Caco-2 (cell line): Measurements from ENCODE around the gene ITPR3. TPM values are rescaled to one million over a fixed set of nuclear protein-coding genes. Genes with fewer than 3 reads are reported as not detected.

ENCODE experiments used
- BruUV-seq: library from RNA; stranded (reverse); fragments of 400-500 nt; replicated peaks from 2 replicates; lab custom pipeline; 2021; lab: Mats Ljungman, UMichigan
- CTCF ChIA-PET: fragments of 300-600 bp; sonication (Branson Sonifier 250); formaldehyde crosslinking; loops from one replicate; lab custom pipeline; 2022; ENCODE audit warnings: antibody characterized with exemption; lab: Charles Lee
- POLR2A ChIA-PET: fragments of 300-600 bp; sonication (Branson Sonifier 250); formaldehyde crosslinking; loops from one replicate; lab custom pipeline; 2022; ENCODE audit warnings: antibody characterized with exemption; lab: Charles Lee
- DNase-seq, 2 experiments: peaks; one replicate each; pipeline versions ENCODE4 v3.0.0 to v3.0.0-alpha.2; 2020 to 2022
- H3K27me3 ChIP-seq: replicated peaks from 2 replicates; pipeline ENCODE4 v1.6.0; 2011; ENCODE audit warnings: low read length; ENCODE audit not compliant: control insufficient read depth, insufficient read depth
- H3K36me3 ChIP-seq: 2 replicates; pipeline ENCODE4 v1.5.1; 2011; ENCODE audit warnings: low read length; ENCODE audit not compliant: control insufficient read depth, insufficient read depth
- H3K4me1 ChIP-seq: fragments of 250-450 bp; sonication (Bioruptor Pico); 2 replicates; pipeline ENCODE4 v1.5.1; 2020; ENCODE audit warnings: mild to moderate bottlenecking
- H3K4me3 ChIP-seq: 2 replicates; pipeline ENCODE4 v1.5.1; 2011; ENCODE audit warnings: low read depth, mild to moderate bottlenecking, control low read depth, low read length
- H3K9me3 ChIP-seq: fragments of 250-450 bp; sonication (Bioruptor Pico); 2 replicates; pipeline ENCODE4 v1.5.1; 2020; ENCODE audit warnings: mild to moderate bottlenecking, moderate library complexity
- H3K27ac Mint-ChIP-seq: one replicate; pipeline ENCODE4 v1.8.0; 2022; ENCODE audit warnings: mixed read lengths; ENCODE audit not compliant: unreplicated experiment
- H3K27me3 Mint-ChIP-seq: one replicate; pipeline ENCODE4 v1.8.0; 2022; ENCODE audit warnings: mixed read lengths; ENCODE audit not compliant: insufficient read depth, unreplicated experiment
- H3K36me3 Mint-ChIP-seq: one replicate; pipeline ENCODE4 v1.8.0; 2022; ENCODE audit warnings: mild to moderate bottlenecking, mixed read lengths; ENCODE audit not compliant: insufficient read depth, unreplicated experiment
- H3K4me1 Mint-ChIP-seq: one replicate; pipeline ENCODE4 v1.8.0; 2022; ENCODE audit warnings: low read depth, mixed read lengths; ENCODE audit not compliant: unreplicated experiment
- H3K4me3 Mint-ChIP-seq: one replicate; pipeline ENCODE4 v1.8.0; 2022; ENCODE audit warnings: mild to moderate bottlenecking, moderate library complexity, mixed read lengths; ENCODE audit not compliant: unreplicated experiment
- H3K9me3 Mint-ChIP-seq: one replicate; pipeline ENCODE4 v1.8.0; 2022; ENCODE audit warnings: mixed read lengths; ENCODE audit not compliant: unreplicated experiment
- CTCF ChIP-seq, 2 experiments: fragments of 200-600 bp in 1 of 2; IDR thresholded peaks; 1 replicate in 1 of 2; 2 replicates in 1 of 2; pipeline versions ENCODE4 v1.5.1 to v1.8.0; 2011 to 2022; ENCODE audit warnings: antibody characterized with exemption in 1 of 2, control low read depth in 1 of 2, inconsistent platforms in 1 of 2, low read depth in 1 of 2, low read length in 1 of 2, mild to moderate bottlenecking in 1 of 2, moderate library complexity in 1 of 2; ENCODE audit not compliant: insufficient read depth in 1 of 2, severe bottlenecking in 1 of 2, unreplicated experiment in 1 of 2
- intact Hi-C: fragments of 100-400 bp; cut with micrococcal nuclease; formaldehyde crosslinking; loops from one replicate; pipeline ENCODE4 v1.10.0; 2022; ENCODE audit not compliant: unreplicated experiment
- total RNA-seq: library from RNA; stranded (reverse); gene quantifications from 2 replicates; pipeline ENCODE4 v1.2.3, GENCODE V29; 2022

ITPR3 gene
- total RNA-seq, 1 experiment from 2014 or later: 42.1 TPM

GRCh38 chr6:33719326-33719987, 98.3 kb downstream of the ITPR3 start:
- no peak for DNase-seq
- ChIA-PET CTCF (no interaction called here), POLR2A (no interaction called here)
- H3K27me3 Mint-ChIP-seq: no peaks in the 10 kb centered on the region
- TF ChIP-seq CTCF (IDR thresholded peaks at IDR 0.05; ENCODE audit: insufficient read depth in 1 of 2, low read depth in 1 of 2, low read length in 1 of 2, severe bottlenecking in 1 of 2, unreplicated experiment in 1 of 2): no peak
- H3K4me1 ChIP-seq: peaks cover 14% of the 10 kb centered on the region
- H3K27me3 ChIP-seq: 0 out of 2 replicates have a peak, but pooled peaks cover 1% of the 10 kb centered on the region
- H3K36me3 ChIP-seq: no peaks in the 10 kb centered on the region
- H3K9me3 Mint-ChIP-seq: no peaks in the 10 kb centered on the region
- H3K4me1 Mint-ChIP-seq: peaks cover 12% of the 10 kb centered on the region
- intact Hi-C loops: no loop called here
- no TSS peak for BruUV-seq
- no peak overlapping the region for H3K4me3 Mint-ChIP-seq
- H3K27ac Mint-ChIP-seq: no peak overlapping the region
- H3K9me3 ChIP-seq: no peaks in the 10 kb centered on the region
- H3K4me3 ChIP-seq: no peak overlapping the region
- H3K36me3 Mint-ChIP-seq: no peaks in the 10 kb centered on the region

- H3K9me3 Mint-ChIP-seq: no peaks in the 10 kb centered on the region
- Histone ChIP-seq H3K27me3 (0 out of 2 replicates have a peak, but pooled peaks cover 1% of the 10 kb centered on the region), H3K4me1 (peaks cover 13% of the 10 kb centered on the region), H3K4me3 (no peak overlapping the region), H3K9me3 (no peaks in the 10 kb centered on the region), H3K36me3 (no peaks in the 10 kb centered on the region)
- H3K27me3 Mint-ChIP-seq: no peaks in the 10 kb centered on the region
- DNase-seq: no peak
- no peak for TF ChIP-seq CTCF (IDR thresholded peaks at IDR 0.05; ENCODE audit: insufficient read depth in 1 of 2, low read depth in 1 of 2, low read length in 1 of 2, severe bottlenecking in 1 of 2, unreplicated experiment in 1 of 2)
- no peak overlapping the region for H3K27ac Mint-ChIP-seq
- intact Hi-C loops: no loop called here
- peaks cover 12% of the 10 kb centered on the region for H3K4me1 Mint-ChIP-seq
- BruUV-seq: no TSS peak
- no peak overlapping the region for H3K4me3 Mint-ChIP-seq
- H3K36me3 Mint-ChIP-seq: no peaks in the 10 kb centered on the region
- ChIA-PET CTCF (interaction anchor here (0.6 kb wide), 1 partner anchor 18 kb away, joined by 4 read pairs; no protein-coding TSS in a partner anchor), POLR2A (no interaction called here)
Observed at GRCh38 chr6:33720998-33721397, 99.9 kb downstream of the ITPR3 start.

- Mint-ChIP-seq H3K4me3 (no peak overlapping the region), H3K4me1 (peaks cover 12% of the 10 kb centered on the region), H3K36me3 (no peaks in the 10 kb centered on the region), H3K27me3 (no peaks in the 10 kb centered on the region), H3K9me3 (no peaks in the 10 kb centered on the region), H3K27ac (no peak overlapping the region)
- ChIA-PET CTCF (interaction anchor here (0.6 kb wide), 1 partner anchor 18 kb away, joined by 4 read pairs; no protein-coding TSS in a partner anchor), POLR2A (interaction anchor here (1.2 kb wide), 1 partner anchor 10 kb away, joined by 4 read pairs; the partner anchor contains the start of gene UQCC2)
- peaks cover 8% of the 10 kb centered on the region for H3K4me1 ChIP-seq
- no peaks in the 10 kb centered on the region for H3K36me3 ChIP-seq
- DNase-seq: no peak
- intact Hi-C loops: no loop called here
- H3K9me3 ChIP-seq: no peaks in the 10 kb centered on the region
- BruUV-seq: no TSS peak
- no peak for TF ChIP-seq CTCF (IDR thresholded peaks at IDR 0.05; ENCODE audit: insufficient read depth in 1 of 2, low read depth in 1 of 2, low read length in 1 of 2, severe bottlenecking in 1 of 2, unreplicated experiment in 1 of 2)
- H3K4me3 ChIP-seq: no peak overlapping the region
- H3K27me3 ChIP-seq: 0 out of 2 replicates have a peak, but pooled peaks cover 1% of the 10 kb centered on the region
Observed at GRCh38 chr6:33721508-33721907, 100.4 kb downstream of the ITPR3 start.
